Activated CD4-positive, alpha-beta T cell treated with anti-CD3 and anti-CD28 coated beads for 24 hours (primary cell): ENCODE measurements around the gene ATP6V1B1.

ENCODE experiments used
- DNase-seq, 2 donors: peaks; one replicate each; pipeline ENCODE4 v3.0.0-alpha.2; 2020; ENCODE audit warnings: low read depth in 2 of 2

Gene ATP6V1B1

GRCh38 chr2:70935468-70936164, at the start of gene ATP6V1B1:
Gene ATP6V1B1 (plus strand): TSS chr2:70935900. CDS start chr2:70935955, 55 bp downstream.
- DNase-seq = no peak

GRCh38 chr2:70886541-70886987, 49.1 kb upstream of the ATP6V1B1 start:
- DNase-seq = no peak

- no peak for DNase-seq
These were observed 48.5 kb upstream of the ATP6V1B1 start for GRCh38 chr2:70887208-70887549.

- DNase-seq = peak in 1 of 2 donors; percentile 53
These were observed 48.0 kb upstream of the ATP6V1B1 start for GRCh38 chr2:70887550-70888246.

- DNase-seq = no peak
These were observed 47.3 kb upstream of the ATP6V1B1 start for GRCh38 chr2:70888366-70888922.

- no peak for DNase-seq
These were observed 46.6 kb upstream of the ATP6V1B1 start for GRCh38 chr2:70888923-70889715.

- DNase-seq = no peak
These were observed 46.0 kb upstream of the ATP6V1B1 start for GRCh38 chr2:70889716-70890037.

GRCh38 chr2:70890469-70891065, 45.1 kb upstream of the ATP6V1B1 start:
- no peak for DNase-seq

- no peak for DNase-seq
These were observed 43.9 kb upstream of the ATP6V1B1 start for GRCh38 chr2:70891572-70892357.

- DNase-seq = no peak
These were observed 43.0 kb upstream of the ATP6V1B1 start for GRCh38 chr2:70892750-70893149.

- DNase-seq = no peak
These were observed 42.5 kb upstream of the ATP6V1B1 start for GRCh38 chr2:70893186-70893585.

GRCh38 chr2:70894765-70895164, 40.9 kb upstream of the ATP6V1B1 start:
- no peak for DNase-seq

GRCh38 chr2:70895249-70895648, 40.5 kb upstream of the ATP6V1B1 start:
- no peak for DNase-seq

GRCh38 chr2:70895998-70896764, 39.5 kb upstream of the ATP6V1B1 start:
- no peak for DNase-seq

- no peak for DNase-seq
These were observed 38.9 kb upstream of the ATP6V1B1 start for GRCh38 chr2:70896765-70897202.

GRCh38 chr2:70897203-70897976, 38.3 kb upstream of the ATP6V1B1 start:
- DNase-seq = no peak

- DNase-seq = no peak
These were observed 37.8 kb upstream of the ATP6V1B1 start for GRCh38 chr2:70897977-70898226.

GRCh38 chr2:70898363-70899240, 37.1 kb upstream of the ATP6V1B1 start:
- no peak for DNase-seq
